AG09309 (cell line): ENCODE data around the gene SOX5.

ENCODE experiments used
- DNase-seq: peaks from one replicate; pipeline ENCODE4 v3.0.0-alpha.2; 2010; ENCODE audit warnings: low read depth
- H3K4me3 ChIP-seq: 2 replicates; pipeline ENCODE4 v1.5.1; 2011; ENCODE audit warnings: mild to moderate bottlenecking, low read depth, low read length, moderate library complexity; ENCODE audit not compliant: control insufficient read depth
- TF ChIP-seq, protein P1 (sequence below): IDR thresholded peaks from 2 replicates; pipeline ENCODE4 v1.5.1; 2011; ENCODE audit warnings: mild to moderate bottlenecking, low read depth, low read length, inconsistent platforms; ENCODE audit not compliant: insufficient read depth, control insufficient read depth; ENCODE audit errors: missing control alignments

The SOX5 gene

DNA sequence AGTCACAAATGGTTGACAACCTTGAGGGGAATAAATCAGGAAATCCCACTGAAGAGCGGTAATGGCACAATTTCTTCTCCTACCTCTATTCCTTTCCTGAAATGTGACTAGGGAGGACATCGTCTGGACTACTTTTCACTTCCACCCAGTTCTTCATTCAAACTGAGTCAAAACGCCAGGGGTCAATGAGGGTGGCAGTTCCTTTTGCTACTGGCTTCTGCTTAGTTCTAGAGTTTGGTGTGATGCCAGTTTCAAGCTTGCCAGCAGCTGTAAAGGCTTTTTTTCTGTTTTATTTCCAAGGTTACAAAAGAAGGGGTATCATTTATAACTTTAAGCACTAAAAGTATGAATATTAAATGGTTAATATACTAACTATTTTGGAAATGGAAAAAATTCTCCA is 286.5 kb downstream of the SOX5 start:
- no peak overlapping the region for H3K4me3 ChIP-seq
- TF ChIP-seq, protein P1, sequence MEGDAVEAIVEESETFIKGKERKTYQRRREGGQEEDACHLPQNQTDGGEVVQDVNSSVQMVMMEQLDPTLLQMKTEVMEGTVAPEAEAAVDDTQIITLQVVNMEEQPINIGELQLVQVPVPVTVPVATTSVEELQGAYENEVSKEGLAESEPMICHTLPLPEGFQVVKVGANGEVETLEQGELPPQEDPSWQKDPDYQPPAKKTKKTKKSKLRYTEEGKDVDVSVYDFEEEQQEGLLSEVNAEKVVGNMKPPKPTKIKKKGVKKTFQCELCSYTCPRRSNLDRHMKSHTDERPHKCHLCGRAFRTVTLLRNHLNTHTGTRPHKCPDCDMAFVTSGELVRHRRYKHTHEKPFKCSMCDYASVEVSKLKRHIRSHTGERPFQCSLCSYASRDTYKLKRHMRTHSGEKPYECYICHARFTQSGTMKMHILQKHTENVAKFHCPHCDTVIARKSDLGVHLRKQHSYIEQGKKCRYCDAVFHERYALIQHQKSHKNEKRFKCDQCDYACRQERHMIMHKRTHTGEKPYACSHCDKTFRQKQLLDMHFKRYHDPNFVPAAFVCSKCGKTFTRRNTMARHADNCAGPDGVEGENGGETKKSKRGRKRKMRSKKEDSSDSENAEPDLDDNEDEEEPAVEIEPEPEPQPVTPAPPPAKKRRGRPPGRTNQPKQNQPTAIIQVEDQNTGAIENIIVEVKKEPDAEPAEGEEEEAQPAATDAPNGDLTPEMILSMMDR = no peak
- DNase-seq = no peak

DNA sequence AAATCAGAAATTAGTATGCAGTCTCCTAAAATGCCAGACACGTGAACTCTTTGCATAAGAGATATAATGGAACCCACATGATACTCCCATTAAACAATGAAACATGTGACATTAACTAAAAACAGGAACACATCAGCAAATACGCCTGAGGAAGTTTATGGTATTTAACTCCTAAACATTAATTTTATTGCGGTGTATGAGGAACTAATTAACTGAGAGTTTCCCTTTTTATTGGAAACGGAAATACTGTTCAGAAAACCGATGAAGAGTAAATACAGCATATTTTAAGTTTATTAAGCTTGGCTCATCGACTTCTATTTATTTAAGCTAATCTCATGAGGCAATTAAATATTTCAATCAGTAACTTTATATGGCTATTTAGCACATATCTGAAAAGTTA is 290.3 kb downstream of the SOX5 start:
- TF ChIP-seq, protein P1 = no peak
- H3K4me3 ChIP-seq = no peak overlapping the region
- DNase-seq = no peak

DNA sequence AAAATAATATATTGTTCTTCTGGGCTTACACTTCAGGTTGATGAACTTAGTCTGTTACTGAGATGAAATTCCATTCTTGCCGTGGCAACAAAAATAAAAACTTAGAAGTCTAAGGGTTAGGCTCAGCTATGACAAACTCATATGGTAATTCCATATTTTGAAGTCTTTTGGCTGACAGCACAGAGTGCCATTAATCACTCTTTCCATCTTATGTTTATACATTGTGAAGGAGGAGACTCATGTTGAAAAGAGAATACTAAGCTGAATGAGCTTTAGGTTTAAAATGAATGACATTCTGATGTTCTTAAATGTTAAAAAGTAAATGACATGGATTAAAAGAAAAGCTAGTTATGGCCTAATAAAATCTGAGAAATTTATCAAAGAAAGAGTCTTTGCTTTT is 291.9 kb downstream of the SOX5 start:
- no peak for DNase-seq
- TF ChIP-seq, protein P1 = no peak
- no peak overlapping the region for H3K4me3 ChIP-seq

DNA sequence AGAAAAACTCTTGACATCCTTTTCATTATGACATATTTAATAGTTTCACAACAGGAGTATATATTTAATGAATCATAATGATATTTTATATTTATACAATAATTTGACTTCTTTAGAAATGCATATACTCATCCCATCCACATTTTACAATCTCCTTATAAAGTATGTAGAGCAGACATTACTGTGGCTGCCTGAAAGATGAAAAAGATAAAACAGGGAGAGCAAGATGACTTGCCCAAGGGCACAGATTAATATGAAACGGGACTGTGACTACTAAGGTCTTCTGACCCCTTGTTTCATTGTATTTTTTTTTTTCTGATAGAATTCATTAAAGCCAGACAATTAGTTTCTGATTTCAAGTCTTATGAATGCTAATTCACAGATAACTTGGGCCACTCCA is 293.6 kb downstream of the SOX5 start:
- DNase-seq = no peak
- H3K4me3 ChIP-seq = no peak overlapping the region
- TF ChIP-seq, protein P1 = no peak

DNA sequence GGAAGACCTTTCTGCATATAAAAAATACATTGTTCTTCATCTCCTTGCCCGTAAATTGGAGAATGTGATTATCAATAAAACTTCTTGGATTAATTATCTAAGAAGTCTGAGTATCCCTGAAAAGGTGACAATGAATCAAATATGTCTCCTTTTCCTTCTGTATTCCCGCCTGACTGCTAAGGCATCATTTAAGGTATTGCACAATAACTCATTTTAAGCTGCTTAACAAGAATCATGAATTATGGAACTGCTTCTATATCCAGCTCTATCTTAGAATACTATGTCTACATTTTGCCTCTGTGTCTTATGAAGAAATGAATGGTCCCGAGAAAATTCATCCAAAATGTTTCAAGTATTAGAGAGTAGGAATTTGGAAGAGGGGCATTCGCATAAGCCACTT is 294.4 kb downstream of the SOX5 start:
- TF ChIP-seq, protein P1 = no peak
- DNase-seq = no peak
- no peak overlapping the region for H3K4me3 ChIP-seq

DNA sequence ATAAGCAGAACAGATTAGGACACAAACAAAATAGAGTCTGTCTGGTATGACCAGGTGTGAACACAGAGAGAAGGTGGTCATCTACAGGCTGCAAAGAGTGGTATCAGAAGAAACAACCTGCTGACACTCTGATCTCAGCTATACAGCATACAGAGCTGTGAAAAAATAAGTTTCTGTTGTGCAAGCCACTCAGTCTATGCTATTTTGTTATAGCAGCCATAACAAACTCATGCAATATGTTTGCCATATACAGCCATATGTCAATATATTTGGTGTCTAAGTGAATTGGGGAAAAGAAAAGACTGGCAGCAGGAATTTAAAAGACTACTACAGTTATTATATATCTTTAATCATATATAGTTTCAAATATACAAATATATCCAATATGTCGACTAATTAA is 300.9 kb downstream of the SOX5 start:
- no peak for DNase-seq
- TF ChIP-seq, protein P1 = no peak
- H3K4me3 ChIP-seq = no peak overlapping the region

DNA sequence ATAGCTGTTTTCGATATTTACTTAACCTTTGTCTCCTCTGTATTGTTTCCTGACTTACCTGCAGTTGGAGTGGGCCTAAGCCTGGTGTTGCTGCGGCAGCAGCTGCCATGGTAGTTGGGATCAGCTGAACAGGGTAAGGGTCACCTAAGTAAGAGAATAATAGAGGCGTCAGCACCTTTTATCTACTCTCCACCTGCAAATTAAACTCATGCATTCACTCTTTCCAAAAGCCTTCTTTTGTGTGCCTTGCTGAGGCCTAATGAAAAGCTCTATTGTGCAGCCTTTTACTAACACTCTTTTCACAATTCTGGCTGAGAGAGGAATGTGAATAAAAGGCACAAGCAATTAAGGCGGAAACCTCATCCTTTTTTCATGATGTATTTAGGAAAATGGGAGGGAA is 308.7 kb downstream of the SOX5 start:
- TF ChIP-seq, protein P1 = no peak
- no peak for DNase-seq
- no peak overlapping the region for H3K4me3 ChIP-seq
